Measurements from ENCODE around the gene MCM3. TPM values are rescaled to one million over a fixed set of nuclear protein-coding genes. Genes with fewer than 3 reads are reported as not detected.

Gene MCM3
- total RNA-seq, 2 donors from 2014 or later = 27.2 to 28.4 TPM

- ATAC-seq (no peak), DNase-seq (no peak)
- intact Hi-C loops (cut with DNase I) = no loop called here
Observed at GRCh38 chr6:52216932-52217575, 67.5 kb downstream of the MCM3 start.

GRCh38 chr6:52215787-52216186 lies 68.8 kb downstream of the MCM3 start:
- ATAC-seq (no peak), DNase-seq (no peak)
- intact Hi-C loops (cut with DNase I) = no loop called here

Other genes with a start within 250 kb of the MCM3 start
- gene PKHD1, start 197.1 kb downstream of the MCM3 start, total RNA-seq = not detected
- gene IL17A, start 98.4 kb downstream of the MCM3 start, total RNA-seq = not detected
- gene IL17F, start 40.2 kb downstream of the MCM3 start, total RNA-seq = not detected
- 1 to 10 TPM; 3.0 to 3.9 TPM for gene PAQR8, start 77.4 kb upstream of the MCM3 start, total RNA-seq
- 1 to 10 TPM; 7.3 to 7.9 TPM for gene EFHC1, start 135.6 kb upstream of the MCM3 start, total RNA-seq

Data from left cardiac atrium (tissue), 4 donors.